GM19328 (cell line): ENCODE results near the gene IMP4.
"Not testable (repeated sequence)": the region's sequence is repeated elsewhere in the genome, so short reads cannot be mapped to it uniquely, and the experiment has no call there.

Experiments used
- ATAC-seq: cut with Tn5 transposase; IDR thresholded peaks from one replicate; pipeline ENCODE4 v1.9.1; 2021; ENCODE audit warnings: mild to moderate bottlenecking, moderate library complexity; ENCODE audit not compliant: unreplicated experiment

The IMP4 gene

GRCh38 chr2:130342533-130343275 is at the start of gene IMP4:
TSS of gene IMP4 (plus strand) at chr2:130342897. CDS start at chr2:130342933, 36 bp downstream.
- ATAC-seq = peak; percentile 85

GRCh38 chr2:130300258-130300969 is 42.3 kb upstream of the IMP4 start:
- no peak for ATAC-seq

DNA sequence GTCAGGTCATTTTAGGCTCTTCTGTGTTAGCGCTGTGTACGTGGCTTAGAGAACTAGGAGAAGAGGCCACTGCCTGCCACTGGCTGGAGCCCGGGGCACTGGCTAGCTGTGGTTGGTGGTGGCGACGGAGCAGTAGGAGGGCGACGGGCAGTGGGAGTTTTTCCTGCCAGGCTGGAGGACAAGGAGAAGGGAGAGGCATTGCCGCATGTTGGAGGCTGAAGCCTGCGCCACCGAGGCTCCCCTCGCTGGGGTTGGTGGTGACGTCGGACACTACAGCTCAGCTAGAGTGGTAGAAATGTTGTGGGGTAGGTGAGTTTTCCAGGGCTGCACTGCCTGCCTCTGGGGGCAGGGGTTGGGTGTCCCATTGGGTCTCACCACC is 41.7 kb upstream of the IMP4 start:
- no peak for ATAC-seq

DNA sequence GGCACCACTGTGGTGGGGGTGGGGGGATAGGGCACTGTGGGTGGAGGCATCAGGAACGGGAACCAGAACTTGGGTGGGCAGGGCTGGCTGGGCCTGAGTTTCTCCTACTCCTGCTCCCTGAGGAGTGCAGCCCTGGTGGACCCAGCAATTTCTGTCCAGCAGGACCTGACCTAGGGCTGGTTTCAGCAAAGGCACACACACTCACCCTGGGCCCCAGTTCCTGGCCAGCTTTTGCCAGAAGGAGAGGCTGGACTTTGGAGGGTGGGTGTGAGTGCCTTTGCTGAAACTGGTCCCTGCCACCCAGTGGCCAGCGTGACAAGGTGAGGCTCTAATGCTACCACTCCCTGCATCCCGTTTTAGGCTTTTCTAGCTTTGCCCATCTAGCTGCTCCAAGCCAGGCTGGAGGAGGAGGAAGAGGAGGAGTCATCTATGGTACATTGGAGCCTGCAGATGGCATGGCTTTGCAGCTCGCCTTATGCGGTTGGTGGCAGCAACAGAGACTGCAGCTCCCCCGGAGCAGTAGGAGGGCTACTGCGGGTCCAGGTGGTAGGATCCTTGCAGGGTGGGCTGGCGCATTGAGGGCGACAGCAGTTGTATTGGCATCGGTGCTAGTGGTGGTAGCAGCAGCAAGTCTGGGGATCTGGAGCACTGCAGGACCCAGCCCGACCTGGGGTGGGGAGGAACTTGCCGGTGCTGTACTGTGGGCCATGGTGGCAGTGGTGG is 40.4 kb upstream of the IMP4 start:
- ATAC-seq = no peak

DNA sequence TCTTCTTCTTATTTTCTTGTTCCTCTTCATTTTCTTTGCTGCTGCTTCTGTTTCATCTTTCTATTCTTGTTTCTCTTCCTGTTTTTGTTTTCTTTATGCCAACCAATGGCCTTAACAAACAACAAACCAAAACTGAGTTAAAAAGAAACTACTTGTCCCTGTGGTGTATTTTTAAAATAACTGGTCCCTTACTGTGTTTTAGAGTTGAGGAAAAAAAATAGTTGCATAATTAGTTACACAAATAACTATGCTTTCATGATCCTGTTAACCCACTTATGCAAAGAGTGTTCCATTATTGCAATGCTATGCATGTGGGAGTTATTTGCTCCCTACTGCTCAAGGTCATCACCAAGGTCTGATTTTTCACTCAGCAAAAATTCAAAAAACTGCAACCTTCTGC is 39.5 kb upstream of the IMP4 start:
- ATAC-seq = peak; percentile 69

- no peak for ATAC-seq
These were observed 38.0 kb upstream of the IMP4 start for GRCh38 chr2:130304726-130305125.

GRCh38 chr2:130307850-130308249 is 34.8 kb upstream of the IMP4 start:
- ATAC-seq = no peak

DNA sequence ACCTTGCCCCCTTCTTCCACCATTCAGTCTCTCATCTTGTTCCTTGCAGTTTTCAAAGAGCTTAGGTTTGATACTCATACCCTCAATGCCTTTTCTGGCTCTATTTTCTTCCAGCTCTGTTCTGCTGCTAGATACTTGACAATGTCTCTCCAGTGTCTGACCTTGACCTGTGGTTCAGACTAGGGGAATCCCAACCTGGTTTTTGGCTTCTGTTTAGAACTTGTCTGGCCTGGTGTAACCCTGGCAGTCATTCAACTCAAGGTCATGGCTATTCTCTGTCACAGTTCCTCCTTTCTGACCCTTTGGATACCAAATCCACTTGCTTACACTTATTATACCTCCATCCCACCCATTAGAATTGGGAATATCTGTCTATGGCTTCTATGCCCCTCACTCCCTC is 31.8 kb upstream of the IMP4 start:
- ATAC-seq = no peak

DNA sequence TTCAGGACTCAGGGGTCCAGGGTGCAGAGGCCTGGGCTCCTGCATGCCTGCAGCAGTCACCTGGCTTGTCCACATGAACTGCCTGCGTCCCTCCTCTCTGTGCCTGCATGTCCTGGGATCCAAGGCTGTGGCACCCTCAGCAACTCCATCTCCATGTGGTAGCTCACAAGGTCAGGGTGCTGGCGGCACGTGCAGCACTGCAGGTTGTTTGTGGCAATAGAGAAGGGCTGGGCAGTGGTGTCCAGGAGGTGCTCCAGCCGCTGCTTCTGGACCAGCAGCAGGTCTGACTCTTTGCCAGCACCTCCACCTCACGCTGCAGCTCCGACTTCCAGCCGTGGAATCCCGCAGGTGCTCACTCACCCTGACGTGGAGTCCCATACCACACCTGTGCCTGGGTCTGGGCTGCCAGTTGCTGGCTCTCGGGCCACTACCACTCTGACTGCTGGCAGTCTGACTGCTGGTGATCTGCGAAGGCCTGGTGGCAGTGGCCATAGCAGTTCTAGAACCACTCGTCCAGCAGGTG is 28.8 kb upstream of the IMP4 start:
- ATAC-seq = no peak

DNA sequence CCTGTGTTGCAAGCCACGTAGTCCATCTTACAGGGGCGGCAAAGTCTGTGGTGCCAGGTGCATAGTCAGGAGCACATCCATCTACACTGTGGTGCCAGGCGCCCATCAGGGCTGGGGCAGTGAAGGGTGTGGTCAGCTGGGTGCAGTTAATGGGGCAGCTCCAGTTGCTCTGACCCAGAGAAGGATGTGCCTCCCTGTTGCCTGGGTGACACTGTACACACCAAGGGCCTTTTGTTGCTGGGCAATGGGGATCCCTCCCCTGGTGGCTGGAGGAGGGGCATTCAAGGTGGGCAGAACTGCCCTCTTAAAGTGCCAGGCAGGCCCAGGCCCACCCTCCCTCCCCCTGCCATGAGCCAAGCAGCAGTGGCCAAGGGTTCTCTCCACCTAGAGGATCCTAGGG is 28.3 kb upstream of the IMP4 start:
- no peak for ATAC-seq

DNA sequence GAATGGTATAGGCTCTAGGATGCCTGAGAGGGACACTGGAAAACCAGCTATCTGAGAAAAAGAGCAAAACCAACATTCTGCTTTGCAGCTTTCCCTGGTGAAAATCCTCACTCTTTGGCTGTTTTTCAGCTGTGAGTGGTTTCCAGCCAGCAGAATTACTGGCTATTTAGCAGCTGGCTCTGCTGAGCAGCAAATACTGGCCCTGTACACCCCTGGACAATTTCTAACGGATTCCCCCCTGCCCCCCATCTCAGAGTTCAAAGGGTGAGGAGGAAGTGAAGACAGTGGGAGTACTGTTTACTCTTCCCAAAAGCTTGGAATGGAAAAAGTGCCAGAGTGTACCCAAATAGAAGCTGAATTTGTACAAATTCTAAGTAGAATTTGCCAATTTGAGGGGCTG is 26.1 kb upstream of the IMP4 start:
- no peak for ATAC-seq

GRCh38 chr2:130318906-130319305 is 23.8 kb upstream of the IMP4 start:
- ATAC-seq = no peak

- ATAC-seq = no peak
These were observed 23.2 kb upstream of the IMP4 start for GRCh38 chr2:130319536-130319935.

- ATAC-seq = no peak
These were observed 14.8 kb upstream of the IMP4 start for GRCh38 chr2:130327703-130328527.

DNA sequence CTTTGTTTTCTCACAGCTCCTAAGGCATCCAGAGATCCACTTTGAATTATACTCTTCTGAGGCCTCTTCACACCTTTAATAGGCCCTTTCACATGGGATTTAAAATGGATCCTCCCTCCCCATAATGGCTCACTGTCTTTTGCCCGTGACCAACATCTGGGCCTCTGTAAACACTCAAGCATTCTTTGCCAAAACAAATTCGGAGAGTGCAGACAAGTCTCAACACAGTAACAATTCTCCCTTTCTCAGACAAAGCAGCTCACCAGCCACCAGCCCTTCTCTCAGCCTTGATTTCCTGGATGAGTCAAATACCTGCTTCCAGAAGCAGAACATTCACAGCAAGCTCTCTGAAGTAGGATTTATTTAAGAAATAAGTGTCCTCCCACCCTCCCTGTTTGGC is 14.0 kb upstream of the IMP4 start:
- no peak for ATAC-seq

DNA sequence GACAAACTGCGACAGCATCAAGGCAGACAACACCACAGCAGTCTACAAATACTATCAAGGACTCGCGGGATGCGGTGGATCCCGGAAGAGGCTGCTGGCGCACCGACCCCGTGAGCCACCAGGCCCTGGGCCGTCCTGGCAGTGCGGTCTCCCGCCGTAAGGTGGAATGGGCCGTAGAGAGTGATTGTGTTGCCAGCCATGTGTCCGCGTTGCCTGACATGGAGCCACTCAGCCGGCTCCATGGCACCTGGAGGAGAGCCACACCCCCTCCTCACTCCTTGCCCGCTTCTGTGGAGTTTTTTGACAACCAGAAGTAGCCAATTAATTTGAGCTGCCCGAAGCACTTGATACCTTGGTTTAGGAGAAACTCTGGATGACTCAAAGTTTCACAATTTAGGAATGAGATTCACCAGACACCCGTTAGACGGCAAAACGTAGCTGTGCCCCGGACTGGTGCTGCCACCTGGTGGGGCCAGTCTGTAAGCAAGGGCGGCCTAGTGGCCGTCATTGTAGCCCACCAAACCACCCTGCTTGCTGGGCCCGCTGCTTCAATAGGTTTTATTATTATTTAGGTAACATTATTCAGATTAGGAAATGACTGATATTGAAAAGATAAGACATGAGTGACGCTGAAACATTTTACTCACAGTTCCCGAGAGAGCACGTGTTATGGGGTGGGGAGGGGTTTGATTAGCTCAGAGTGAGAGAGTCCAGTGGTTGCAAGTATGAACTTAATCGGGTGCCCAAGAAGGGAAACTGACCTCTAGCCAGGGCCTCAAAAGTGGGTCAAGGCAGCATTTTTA is 10.2 kb upstream of the IMP4 start:
- peak; percentile 80 for ATAC-seq

DNA sequence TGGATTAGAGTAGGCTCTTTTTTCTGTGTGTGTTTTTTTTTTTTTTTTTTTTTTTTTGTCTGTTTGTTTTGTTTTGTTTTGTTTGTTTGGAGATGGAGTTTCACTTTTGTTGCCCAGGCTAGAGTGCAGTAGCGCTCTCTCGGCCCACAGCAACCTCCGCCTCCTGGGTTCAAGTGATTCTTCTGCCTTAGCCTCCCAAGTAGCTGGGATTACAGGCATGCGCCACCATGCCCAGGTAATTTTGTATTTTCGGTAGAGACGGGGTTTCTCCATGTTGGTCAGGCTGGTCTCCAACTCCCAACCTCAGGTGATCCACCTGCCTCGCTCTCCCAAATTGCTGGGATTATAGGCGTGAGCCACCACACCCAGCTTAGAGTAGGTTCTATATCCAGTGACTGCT is 9.4 kb upstream of the IMP4 start:
- ATAC-seq = not testable (repeated sequence)

- ATAC-seq = no peak
These were observed 8.7 kb upstream of the IMP4 start for GRCh38 chr2:130334026-130334425.

DNA sequence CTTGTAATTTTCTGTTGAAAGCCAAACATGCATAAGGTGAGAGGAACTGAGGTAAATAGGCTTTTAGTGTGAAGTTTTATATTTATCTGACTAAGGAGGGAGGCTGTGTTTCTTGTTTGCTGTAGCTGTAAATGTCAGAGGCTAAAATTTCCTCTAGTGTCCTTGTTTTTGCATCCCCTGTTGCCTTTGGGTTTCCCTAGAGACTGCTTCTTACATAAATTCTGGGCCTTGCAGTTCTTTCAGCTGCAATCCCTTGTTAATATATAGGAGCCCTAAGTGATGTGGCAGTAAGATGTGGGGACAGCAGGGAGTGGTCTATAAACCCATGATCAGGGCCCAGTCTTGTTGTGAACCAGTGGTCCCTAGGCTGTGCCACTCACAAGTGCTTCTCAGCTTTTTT is 7.5 kb upstream of the IMP4 start:
- no peak for ATAC-seq
